ENCODE data around the gene RAB12. TPM values are rescaled to one million over a fixed set of nuclear protein-coding genes. Genes with fewer than 3 reads are reported as not detected.
"Not testable (repeated sequence)": the region's sequence is repeated elsewhere in the genome, so short reads cannot be mapped to it uniquely, and the experiment has no call there.

RAB12 gene
- polyA plus RNA-seq, 1 donor = 46.4 TPM

DNA sequence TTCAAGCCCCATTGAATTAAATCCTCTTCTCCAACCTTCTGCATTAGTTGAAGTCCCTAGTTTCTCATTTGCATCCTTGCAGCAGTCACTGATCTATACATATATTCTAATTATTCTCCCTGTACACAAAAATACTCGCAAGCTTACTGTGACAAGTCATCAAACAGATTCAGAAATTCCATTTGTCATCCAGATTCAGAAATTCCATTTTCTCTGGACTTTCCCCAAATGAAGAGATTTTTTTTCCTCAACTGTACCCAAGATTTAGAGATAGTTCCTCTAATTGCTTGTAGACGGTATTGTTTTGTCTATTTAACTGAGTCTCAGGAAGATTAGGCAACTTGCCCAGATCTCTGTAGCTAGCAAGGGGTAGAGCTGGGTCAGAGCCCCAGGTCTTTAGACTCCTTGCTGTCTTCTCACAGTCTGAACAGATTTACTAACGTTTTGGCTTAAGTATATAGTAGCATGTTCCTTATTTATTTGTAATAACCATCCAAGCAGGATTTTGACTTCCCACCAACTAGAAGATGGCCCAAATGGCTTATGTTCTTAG, 34.2 kb downstream of the RAB12 start:
- DNase-seq (ENCODE audit: low read depth) = no peak

- not testable (repeated sequence) for DNase-seq (ENCODE audit: low read depth)
Observed at GRCh38 chr18:8647359-8647758, 38.1 kb downstream of the RAB12 start.

- not testable (repeated sequence) for DNase-seq (ENCODE audit: low read depth)
Observed at GRCh38 chr18:8651478-8652261, 42.4 kb downstream of the RAB12 start.

GRCh38 chr18:8654503-8655451, 45.5 kb downstream of the RAB12 start:
- no peak for DNase-seq (ENCODE audit: low read depth)

GRCh38 chr18:8656232-8656631, 47.0 kb downstream of the RAB12 start:
- DNase-seq (ENCODE audit: low read depth) = no peak

DNA sequence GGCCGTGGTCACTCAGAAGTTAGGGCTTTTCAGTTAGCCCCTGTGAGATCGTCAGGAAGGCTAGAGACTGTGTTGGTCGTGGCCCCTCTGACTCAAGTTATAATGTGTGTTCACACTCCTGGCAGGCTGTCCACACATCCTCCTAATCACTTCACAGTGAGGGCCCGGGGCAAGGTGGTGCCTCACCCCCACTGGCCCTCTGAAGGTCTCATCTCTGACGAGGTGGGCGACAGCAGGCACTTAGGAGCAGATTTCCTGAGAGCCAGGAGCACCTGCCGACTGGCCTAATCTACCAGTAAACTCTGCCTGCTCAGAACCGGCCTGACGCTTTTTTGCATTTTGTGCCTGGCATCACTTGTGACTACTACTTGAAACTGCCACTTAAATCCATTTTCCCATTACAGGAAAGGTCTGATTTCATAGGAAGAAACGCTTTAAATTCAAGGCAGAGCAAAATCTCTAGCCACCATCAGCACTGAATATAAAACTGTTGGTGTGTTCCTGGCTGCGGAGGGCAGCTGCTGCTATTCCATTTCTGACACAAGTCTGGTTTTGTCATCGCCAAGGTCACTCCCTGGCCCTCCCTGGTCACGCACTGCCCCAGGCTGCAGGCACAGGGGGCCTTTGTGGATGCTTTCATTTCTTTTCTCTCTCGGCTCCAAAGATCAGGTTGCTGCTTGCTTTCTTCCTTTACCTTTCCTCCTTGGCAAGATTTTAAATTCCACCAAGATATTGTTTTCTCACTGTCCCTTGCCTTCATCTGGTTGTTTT, 48.0 kb downstream of the RAB12 start:
- DNase-seq (ENCODE audit: low read depth) = no peak

GRCh38 chr18:8657873-8658470, 48.7 kb downstream of the RAB12 start:
- no peak for DNase-seq (ENCODE audit: low read depth)

- no peak for DNase-seq (ENCODE audit: low read depth)
Observed at GRCh38 chr18:8658858-8659485, 49.7 kb downstream of the RAB12 start.

DNA sequence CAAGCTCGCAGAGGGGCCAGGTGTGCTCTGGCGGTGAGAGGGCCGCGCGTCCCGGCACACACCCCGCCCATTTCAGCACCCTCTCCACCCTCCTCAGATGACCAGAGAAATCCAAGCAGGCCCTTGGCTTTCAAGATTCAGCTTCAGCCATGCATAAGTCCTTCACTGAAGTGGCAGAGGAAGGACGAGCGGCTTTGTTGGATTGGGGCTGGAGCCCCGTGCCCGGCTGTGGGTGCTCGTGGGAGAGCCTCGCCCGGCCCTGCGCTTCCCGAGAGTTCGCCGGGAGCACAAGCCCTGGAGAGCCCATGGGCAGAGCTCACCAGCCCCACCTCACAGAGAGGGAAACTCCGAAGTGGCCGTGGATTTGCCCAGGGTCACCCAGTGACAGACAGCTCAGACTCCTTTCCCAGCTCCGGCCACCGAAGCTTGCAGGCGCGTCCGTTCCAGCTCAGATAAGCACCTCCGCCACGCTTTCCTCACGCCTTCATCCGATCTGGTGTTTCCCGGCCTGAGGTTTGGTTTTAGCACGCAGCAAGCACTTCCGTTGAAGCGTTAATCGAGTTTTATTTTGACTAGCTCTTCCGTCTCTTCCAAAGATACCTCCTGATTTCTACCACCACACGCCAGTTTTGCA, 50.5 kb downstream of the RAB12 start:
- no peak for DNase-seq (ENCODE audit: low read depth)

DNA sequence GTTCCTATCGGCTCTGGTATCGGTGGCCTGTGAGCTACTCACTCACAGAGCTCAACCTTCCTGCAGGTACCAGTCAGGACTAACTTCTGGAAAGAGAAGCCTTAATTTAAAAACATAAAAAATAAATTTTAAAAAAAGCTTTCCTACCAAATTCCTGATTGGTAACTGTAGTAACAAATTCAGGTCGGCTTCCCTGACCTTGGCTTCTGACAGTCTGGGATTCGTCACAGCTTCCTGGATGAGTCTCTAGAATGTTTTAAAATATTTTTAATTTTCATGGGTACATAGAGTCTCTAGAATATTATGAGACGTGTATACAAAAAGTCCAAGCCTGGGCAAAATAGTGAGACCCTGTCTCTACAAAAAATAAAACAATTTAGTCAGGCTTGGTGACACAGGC, 51.1 kb downstream of the RAB12 start:
- DNase-seq (ENCODE audit: low read depth) = no peak

GRCh38 chr18:8661754-8662559, 52.7 kb downstream of the RAB12 start:
- DNase-seq (ENCODE audit: low read depth) = no peak

- no peak for DNase-seq (ENCODE audit: low read depth)
Observed at GRCh38 chr18:8662560-8663255, 53.5 kb downstream of the RAB12 start.

DNA sequence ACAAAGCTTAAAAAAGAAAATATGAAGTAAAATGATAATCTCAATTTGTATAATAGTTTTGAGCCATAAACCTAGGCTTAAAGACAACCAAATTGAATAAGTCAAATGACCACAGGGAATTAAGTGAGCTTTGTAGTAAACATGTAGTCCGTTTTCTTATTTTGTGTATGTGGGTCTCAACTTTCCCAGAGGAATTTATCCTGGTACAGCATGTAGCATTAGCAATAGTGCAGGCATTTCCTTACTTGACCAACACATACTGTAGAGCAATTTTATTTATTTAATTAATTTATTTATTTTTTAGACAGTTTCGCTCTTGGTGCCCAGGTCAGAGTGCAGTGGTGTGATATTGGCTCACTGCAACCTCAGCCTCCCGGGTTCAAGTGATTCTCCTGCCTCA, 58.6 kb downstream of the RAB12 start:
- DNase-seq (ENCODE audit: low read depth) = no peak

DNA sequence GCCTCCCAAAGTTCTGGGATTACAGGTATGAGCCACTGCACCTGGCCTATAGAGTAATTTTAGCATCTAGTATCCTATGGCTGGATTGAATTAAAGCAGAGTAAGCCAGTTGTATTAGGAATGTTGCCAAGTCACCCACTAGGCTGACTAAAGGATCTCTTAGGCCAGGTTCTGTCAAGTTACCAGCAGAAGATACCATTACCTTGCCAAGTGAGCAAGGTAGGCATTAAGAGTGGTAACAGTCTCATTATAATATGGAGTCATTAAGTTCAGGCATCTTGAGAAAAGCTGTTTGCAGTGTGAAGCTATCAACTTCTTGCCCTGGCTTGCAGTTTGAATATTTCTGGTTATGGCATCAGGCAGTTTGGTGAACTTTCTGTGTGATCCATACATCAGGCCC, 59.1 kb downstream of the RAB12 start:
- DNase-seq (ENCODE audit: low read depth) = no peak

DNA sequence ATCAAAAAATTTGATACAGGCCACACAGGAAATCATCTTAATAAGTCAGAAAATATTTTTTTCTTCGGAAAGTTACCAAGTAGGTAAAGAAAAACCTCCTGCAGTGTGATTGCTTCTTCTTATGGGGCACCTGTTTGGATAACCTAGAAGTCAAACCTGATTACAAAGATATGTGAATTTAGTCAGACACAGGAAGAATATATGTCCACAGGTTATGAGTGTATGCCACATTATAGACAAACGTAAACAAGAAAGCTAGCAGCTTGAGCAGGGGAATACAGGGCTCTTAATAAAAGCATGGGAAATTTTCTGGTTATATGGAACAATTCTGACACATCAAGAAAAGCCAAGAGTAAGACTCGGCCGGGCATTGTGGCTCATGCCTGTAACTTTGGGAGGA, 60.3 kb downstream of the RAB12 start:
- DNase-seq (ENCODE audit: low read depth) = no peak

GRCh38 chr18:8673256-8674209, 64.3 kb downstream of the RAB12 start:
- no peak for DNase-seq (ENCODE audit: low read depth)

DNA sequence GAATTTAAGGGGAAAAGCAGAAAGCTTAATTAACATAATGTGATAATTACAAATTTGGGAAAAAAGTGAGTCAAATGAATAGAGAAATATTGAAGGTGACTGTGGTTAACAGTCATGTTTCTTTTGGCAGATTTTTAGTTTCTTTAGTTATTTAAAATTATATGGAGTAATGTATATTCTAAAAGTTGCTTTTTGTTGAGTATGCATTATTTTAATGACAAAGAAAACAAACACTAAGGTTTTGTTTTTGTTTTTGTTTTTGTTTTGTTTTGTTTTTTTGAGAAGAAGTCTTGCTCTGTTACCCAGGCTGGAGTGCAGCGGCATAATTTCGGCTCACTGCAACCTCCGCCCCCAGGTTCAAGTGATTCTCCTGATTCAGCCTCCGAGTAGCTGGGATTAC, 65.8 kb downstream of the RAB12 start:
- DNase-seq (ENCODE audit: low read depth) = no peak

- DNase-seq (ENCODE audit: low read depth) = no peak
Observed at GRCh38 chr18:8681196-8681595, 72.0 kb downstream of the RAB12 start.
